ENCODE results near the gene NANOS1.

The NANOS1 gene, protein sequence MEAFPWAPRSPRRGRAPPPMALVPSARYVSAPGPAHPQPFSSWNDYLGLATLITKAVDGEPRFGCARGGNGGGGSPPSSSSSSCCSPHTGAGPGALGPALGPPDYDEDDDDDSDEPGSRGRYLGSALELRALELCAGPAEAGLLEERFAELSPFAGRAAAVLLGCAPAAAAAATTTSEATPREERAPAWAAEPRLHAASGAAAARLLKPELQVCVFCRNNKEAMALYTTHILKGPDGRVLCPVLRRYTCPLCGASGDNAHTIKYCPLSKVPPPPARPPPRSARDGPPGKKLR

DNA sequence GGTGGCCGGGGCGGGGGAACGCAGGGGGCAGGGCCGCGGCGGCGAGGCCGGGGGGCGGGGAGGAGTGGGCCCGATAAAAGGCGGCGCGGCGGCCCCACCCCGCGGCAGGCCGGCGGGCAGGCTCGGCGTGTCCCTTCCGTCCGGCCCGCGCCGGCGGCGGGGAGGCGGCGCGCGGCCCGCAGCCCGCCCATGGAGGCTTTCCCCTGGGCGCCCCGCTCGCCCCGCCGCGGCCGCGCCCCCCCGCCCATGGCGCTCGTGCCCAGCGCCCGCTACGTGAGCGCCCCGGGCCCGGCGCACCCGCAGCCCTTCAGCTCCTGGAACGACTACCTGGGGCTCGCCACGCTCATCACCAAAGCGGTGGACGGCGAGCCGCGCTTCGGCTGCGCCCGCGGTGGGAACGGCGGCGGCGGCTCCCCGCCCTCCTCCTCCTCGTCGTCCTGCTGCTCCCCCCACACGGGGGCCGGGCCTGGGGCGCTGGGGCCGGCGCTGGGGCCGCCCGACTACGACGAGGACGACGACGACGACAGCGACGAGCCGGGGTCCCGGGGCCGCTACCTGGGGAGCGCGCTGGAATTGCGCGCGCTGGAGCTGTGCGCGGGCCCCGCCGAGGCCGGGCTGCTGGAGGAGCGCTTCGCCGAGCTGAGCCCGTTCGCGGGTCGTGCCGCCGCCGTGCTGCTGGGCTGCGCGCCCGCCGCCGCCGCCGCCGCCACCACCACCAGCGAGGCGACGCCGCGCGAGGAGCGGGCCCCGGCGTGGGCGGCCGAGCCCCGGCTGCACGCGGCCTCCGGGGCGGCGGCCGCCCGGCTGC lies at the start of gene NANOS1:
Gene NANOS1, plus strand, starts transcription at position 102 of the 808 bp plus-strand sequence. Its CDS starts 88 bp downstream, at position 190.
- Histone ChIP-seq H3K4me1 (ENCODE audit: insufficient read depth, low read length, severe bottlenecking) (peaks cover 25% of the 10 kb centered on the region), H3K4me2 (ENCODE audit: low read length) (peak within 1 kb of the TSS; percentile 82), H3K27ac (ENCODE audit: low read depth, low read length, poor library complexity, severe bottlenecking) (no peak within 1 kb of the TSS), H3F3A (ENCODE audit: insufficient read depth, low read length) (peaks cover 11% of the 10 kb centered on the region; the same call in 1 of the 2 replicates), H3K27me3 (ENCODE audit: insufficient read depth, low read length) (no peaks in the 10 kb centered on the region; the same call in 1 of the 2 replicates), H3K4me3 (ENCODE audit: low read depth, low read length, poor library complexity, severe bottlenecking) (peak within 1 kb of the TSS; percentile 70), H4K20me1 (ENCODE audit: insufficient read depth, low read length) (no peaks in the 10 kb centered on the region), H3K9me2 (ENCODE audit: low read depth, low read length) (no peaks in the 10 kb centered on the region), H3K36me3 (ENCODE audit: insufficient read depth, low read length) (peaks cover 31% of the 10 kb centered on the region), H3K79me2 (ENCODE audit: insufficient read depth, low read length) (no peaks in the 10 kb centered on the region), H2AFZ (ENCODE audit: low read length) (no peak within 1 kb of the TSS), H3K9ac (ENCODE audit: low read length) (peak within 1 kb of the TSS; percentile 64; the same call in 1 of the 2 replicates), H3K9me3 (ENCODE audit: low read length) (no peaks in the 10 kb centered on the region)
- no peak for TF ChIP-seq EZH2 (IDR thresholded peaks at IDR 0.05; ENCODE audit: borderline replicate concordance, low read length)
- TF ChIP-seq, protein P1, sequence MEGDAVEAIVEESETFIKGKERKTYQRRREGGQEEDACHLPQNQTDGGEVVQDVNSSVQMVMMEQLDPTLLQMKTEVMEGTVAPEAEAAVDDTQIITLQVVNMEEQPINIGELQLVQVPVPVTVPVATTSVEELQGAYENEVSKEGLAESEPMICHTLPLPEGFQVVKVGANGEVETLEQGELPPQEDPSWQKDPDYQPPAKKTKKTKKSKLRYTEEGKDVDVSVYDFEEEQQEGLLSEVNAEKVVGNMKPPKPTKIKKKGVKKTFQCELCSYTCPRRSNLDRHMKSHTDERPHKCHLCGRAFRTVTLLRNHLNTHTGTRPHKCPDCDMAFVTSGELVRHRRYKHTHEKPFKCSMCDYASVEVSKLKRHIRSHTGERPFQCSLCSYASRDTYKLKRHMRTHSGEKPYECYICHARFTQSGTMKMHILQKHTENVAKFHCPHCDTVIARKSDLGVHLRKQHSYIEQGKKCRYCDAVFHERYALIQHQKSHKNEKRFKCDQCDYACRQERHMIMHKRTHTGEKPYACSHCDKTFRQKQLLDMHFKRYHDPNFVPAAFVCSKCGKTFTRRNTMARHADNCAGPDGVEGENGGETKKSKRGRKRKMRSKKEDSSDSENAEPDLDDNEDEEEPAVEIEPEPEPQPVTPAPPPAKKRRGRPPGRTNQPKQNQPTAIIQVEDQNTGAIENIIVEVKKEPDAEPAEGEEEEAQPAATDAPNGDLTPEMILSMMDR (IDR thresholded peaks at IDR 0.05; ENCODE audit: low read length) = no peak

DNA sequence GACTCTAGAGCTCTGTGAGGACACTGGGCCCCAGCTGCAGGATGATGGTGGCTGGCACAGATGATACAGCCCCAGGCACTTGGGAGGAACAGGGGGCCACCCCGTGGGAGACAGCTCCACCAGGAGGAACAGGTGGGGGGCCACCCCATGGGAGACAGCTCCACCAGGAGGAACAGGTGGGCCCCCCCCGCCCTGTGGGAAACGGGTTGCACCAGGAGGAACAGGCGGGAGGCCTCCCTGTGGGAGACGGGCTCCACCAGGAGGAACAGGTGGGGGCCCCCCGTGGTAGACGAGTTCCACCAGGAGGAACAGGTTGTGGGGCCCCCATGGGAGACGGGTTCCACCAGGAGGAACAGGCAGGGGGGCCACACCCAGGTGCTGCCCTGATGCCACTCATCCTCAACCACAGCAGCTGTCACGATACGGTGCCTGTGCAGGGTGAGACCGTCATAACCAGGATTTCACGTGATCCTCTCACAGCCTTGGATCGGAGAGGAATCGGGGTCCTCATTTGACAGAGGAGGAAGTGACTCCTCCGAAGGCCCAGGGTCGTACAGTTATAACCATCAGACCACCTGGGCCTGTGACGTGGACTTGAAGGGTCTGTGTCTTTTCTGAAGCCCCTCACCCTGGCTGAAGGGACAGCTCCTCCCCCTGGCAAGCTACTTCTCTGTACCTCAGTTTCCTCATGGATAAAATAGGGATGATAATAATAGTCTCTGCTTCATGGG lies 49.2 kb upstream of the NANOS1 start:
- Histone ChIP-seq H3K9ac (ENCODE audit: low read length) (no peak overlapping the region), H3K79me2 (ENCODE audit: insufficient read depth, low read length) (no peaks in the 10 kb centered on the region)

DNA sequence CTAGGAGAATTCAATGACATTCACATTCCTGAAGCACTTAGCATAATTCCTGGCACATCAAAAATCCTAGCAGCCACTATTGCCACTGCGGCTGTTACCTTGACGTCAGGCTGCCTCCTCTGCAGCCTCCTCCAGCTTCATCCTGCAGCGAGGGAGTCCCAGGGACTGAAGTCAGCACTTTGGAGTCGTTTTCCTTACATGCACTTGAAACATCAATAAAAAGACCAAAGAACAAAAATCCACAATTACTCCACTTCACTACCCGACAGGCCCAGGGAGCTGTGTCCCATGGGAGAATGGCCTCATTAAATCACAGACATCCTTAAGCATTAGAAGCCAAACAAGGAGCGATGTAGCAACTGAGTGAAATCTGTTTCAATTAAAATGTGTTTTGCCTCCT lies 48.6 kb upstream of the NANOS1 start:
- Histone ChIP-seq H3K9me3 (ENCODE audit: low read length) (peaks cover 4% of the 10 kb centered on the region; the same call in 1 of the 2 replicates), H3F3A (ENCODE audit: insufficient read depth, low read length) (no peaks in the 10 kb centered on the region), H3K4me3 (ENCODE audit: low read depth, low read length, poor library complexity, severe bottlenecking) (no peak overlapping the region), H3K4me1 (ENCODE audit: insufficient read depth, low read length, severe bottlenecking) (no peaks in the 10 kb centered on the region), H3K27ac (ENCODE audit: low read depth, low read length, poor library complexity, severe bottlenecking) (no peak overlapping the region), H3K27me3 (ENCODE audit: insufficient read depth, low read length) (no peaks in the 10 kb centered on the region; the same call in 1 of the 2 replicates), H3K4me2 (ENCODE audit: low read length) (no peak overlapping the region), H3K79me2 (ENCODE audit: insufficient read depth, low read length) (no peaks in the 10 kb centered on the region), H4K20me1 (ENCODE audit: insufficient read depth, low read length) (no peaks in the 10 kb centered on the region), H2AFZ (ENCODE audit: low read length) (no peak overlapping the region), H3K9me2 (ENCODE audit: low read depth, low read length) (no peaks in the 10 kb centered on the region), H3K9ac (ENCODE audit: low read length) (no peak overlapping the region), H3K36me3 (ENCODE audit: insufficient read depth, low read length) (no peaks in the 10 kb centered on the region)
- no peak for TF ChIP-seq EZH2 (IDR thresholded peaks at IDR 0.05; ENCODE audit: borderline replicate concordance, low read length)
- TF ChIP-seq, protein P1 (IDR thresholded peaks at IDR 0.05; ENCODE audit: low read length) = no peak

More for the DNA sequence above, 49.2 kb upstream of the NANOS1 start:
- Histone ChIP-seq H3K36me3 (ENCODE audit: insufficient read depth, low read length) (no peaks in the 10 kb centered on the region), H2AFZ (ENCODE audit: low read length) (no peak overlapping the region), H4K20me1 (ENCODE audit: insufficient read depth, low read length) (no peaks in the 10 kb centered on the region), H3K27me3 (ENCODE audit: insufficient read depth, low read length) (no peaks in the 10 kb centered on the region; the same call in 1 of the 2 replicates), H3K4me2 (ENCODE audit: low read length) (no peak overlapping the region), H3K4me1 (ENCODE audit: insufficient read depth, low read length, severe bottlenecking) (no peaks in the 10 kb centered on the region), H3F3A (ENCODE audit: insufficient read depth, low read length) (no peaks in the 10 kb centered on the region), H3K9me3 (ENCODE audit: low read length) (no peaks in the 10 kb centered on the region), H3K4me3 (ENCODE audit: low read depth, low read length, poor library complexity, severe bottlenecking) (no peak overlapping the region), H3K9me2 (ENCODE audit: low read depth, low read length) (no peaks in the 10 kb centered on the region), H3K27ac (ENCODE audit: low read depth, low read length, poor library complexity, severe bottlenecking) (no peak overlapping the region)
- no peak for TF ChIP-seq EZH2 (IDR thresholded peaks at IDR 0.05; ENCODE audit: borderline replicate concordance, low read length)
- TF ChIP-seq, protein P1 (IDR thresholded peaks at IDR 0.05; ENCODE audit: low read length) = no peak

All from OCI-LY1 (cell line).